HEK293 (cell line): ENCODE measurements around the gene RACGAP1.

Experiments used
- ATF2 ChIP-seq: fragments of 450-650 bp; formaldehyde crosslinking; IDR thresholded peaks from 2 replicates; pipeline ENCODE4 v1.5.1; 2016; ENCODE audit warnings: missing biosample characterization, missing genetic modification characterization, low read depth
- BCL11B ChIP-seq: fragments of 450-650 bp; formaldehyde crosslinking; IDR thresholded peaks from 2 replicates; pipeline ENCODE4 v1.5.1; 2016; ENCODE audit warnings: low read depth, missing biosample characterization, missing genetic modification characterization
- BCL6B ChIP-seq: fragments of 450-650 bp; formaldehyde crosslinking; IDR thresholded peaks from 2 replicates; pipeline ENCODE4 v1.5.1; 2017; ENCODE audit warnings: missing biosample characterization, missing genetic modification characterization
- GFI1B ChIP-seq: fragments of 450-650 bp; formaldehyde crosslinking; IDR thresholded peaks from 2 replicates; pipeline ENCODE4 v1.5.1; 2016; ENCODE audit warnings: missing biosample characterization, missing genetic modification characterization
- HOXA7 ChIP-seq: sonication (generic); formaldehyde crosslinking; IDR thresholded peaks from 2 replicates; pipeline ENCODE4 v1.8.1; 2022; ENCODE audit warnings: missing genetic modification reagents, borderline replicate concordance
- SP2 ChIP-seq: fragments of 450-650 bp; formaldehyde crosslinking; IDR thresholded peaks from 2 replicates; pipeline ENCODE4 v1.5.1; 2016; ENCODE audit warnings: missing biosample characterization, missing genetic modification characterization
- TCF7L2 ChIP-seq: IDR thresholded peaks from 2 replicates; pipeline ENCODE4 v1.6.1; 2011; ENCODE audit warnings: low read depth, mild to moderate bottlenecking, inconsistent platforms, low read length, moderate library complexity, borderline replicate concordance
- YY1 ChIP-seq: fragments of 450-650 bp; formaldehyde crosslinking; IDR thresholded peaks from 2 replicates; pipeline ENCODE4 v1.5.1; 2018; ENCODE audit warnings: missing biosample characterization, missing genetic modification characterization
- ZBTB26 ChIP-seq: fragments of 450-650 bp; formaldehyde crosslinking; optimal IDR thresholded peaks from 2 replicates; pipeline ENCODE3; 2016; ENCODE audit warnings: missing biosample characterization, mild to moderate bottlenecking, missing genetic modification characterization
- ZBTB49 ChIP-seq: fragments of 450-650 bp; formaldehyde crosslinking; IDR thresholded peaks from 2 replicates; pipeline ENCODE4 v1.5.1; 2016; ENCODE audit warnings: missing biosample characterization, missing genetic modification characterization, low read depth
- ZBTB8A ChIP-seq: fragments of 450-650 bp; formaldehyde crosslinking; IDR thresholded peaks from 2 replicates; pipeline ENCODE4 v1.5.1; 2016; ENCODE audit warnings: missing biosample characterization, missing genetic modification characterization
- ZNF121 ChIP-seq: fragments of 450-650 bp; formaldehyde crosslinking; IDR thresholded peaks from 2 replicates; pipeline ENCODE4 v1.5.1; 2016; ENCODE audit warnings: missing biosample characterization, missing genetic modification characterization
- ZNF16 ChIP-seq: fragments of 450-650 bp; formaldehyde crosslinking; IDR thresholded peaks from 2 replicates; pipeline ENCODE4 v1.5.1; 2016; ENCODE audit warnings: low read depth, missing biosample characterization, missing genetic modification characterization
- ZNF18 ChIP-seq: fragments of 450-650 bp; formaldehyde crosslinking; IDR thresholded peaks from 2 replicates; pipeline ENCODE4 v1.5.1; 2016; ENCODE audit warnings: missing biosample characterization, missing genetic modification characterization
- ZNF19 ChIP-seq: fragments of 450-650 bp; formaldehyde crosslinking; IDR thresholded peaks from 2 replicates; pipeline ENCODE4; 2016; ENCODE audit warnings: missing biosample characterization, missing genetic modification characterization, low read depth
- ZNF202 ChIP-seq: fragments of 450-650 bp; formaldehyde crosslinking; IDR thresholded peaks from 2 replicates; pipeline ENCODE4 v1.5.1; 2016; ENCODE audit warnings: missing biosample characterization, missing genetic modification characterization, borderline replicate concordance
- ZNF335 ChIP-seq: fragments of 450-650 bp; formaldehyde crosslinking; conservative IDR thresholded peaks from 2 replicates; pipeline ENCODE4 v1.5.1; 2016; ENCODE audit warnings: missing biosample characterization, missing genetic modification characterization
- ZNF350 ChIP-seq: fragments of 450-650 bp; formaldehyde crosslinking; IDR thresholded peaks from 2 replicates; pipeline ENCODE4 v1.5.0; 2017; ENCODE audit warnings: missing biosample characterization, mild to moderate bottlenecking, missing genetic modification characterization
- ZNF354C ChIP-seq: fragments of 450-650 bp; formaldehyde crosslinking; IDR thresholded peaks from 2 replicates; pipeline ENCODE4 v1.5.1; 2016; ENCODE audit warnings: missing biosample characterization, missing genetic modification characterization, low read depth, borderline replicate concordance
- ZNF423 ChIP-seq: fragments of 450-650 bp; formaldehyde crosslinking; IDR thresholded peaks from 2 replicates; pipeline ENCODE4 v1.5.1; 2016; ENCODE audit warnings: missing biosample characterization, missing genetic modification characterization
- ZNF48 ChIP-seq: fragments of 450-650 bp; formaldehyde crosslinking; IDR thresholded peaks from 2 replicates; pipeline ENCODE4 v1.5.1; 2016; ENCODE audit warnings: missing biosample characterization, missing genetic modification characterization
- ZNF488 ChIP-seq: fragments of 450-650 bp; formaldehyde crosslinking; IDR thresholded peaks from 2 replicates; pipeline ENCODE4 v1.5.1; 2016; ENCODE audit warnings: missing biosample characterization, missing genetic modification characterization
- ZNF510 ChIP-seq: fragments of 450-650 bp; formaldehyde crosslinking; IDR thresholded peaks from 2 replicates; pipeline ENCODE4 v1.5.1; 2018; ENCODE audit warnings: mild to moderate bottlenecking, missing genetic modification characterization, missing biosample characterization; ENCODE audit not compliant: insufficient replicate concordance
- ZNF530 ChIP-seq: fragments of 450-650 bp; formaldehyde crosslinking; IDR thresholded peaks from 2 replicates; pipeline ENCODE4 v1.5.1; 2016; ENCODE audit warnings: low read depth, missing biosample characterization, missing genetic modification characterization
- ZNF600 ChIP-seq: fragments of 450-650 bp; formaldehyde crosslinking; IDR thresholded peaks from 2 replicates; pipeline ENCODE4 v1.5.1; 2016; ENCODE audit warnings: missing biosample characterization, missing genetic modification characterization
- ZNF610 ChIP-seq: fragments of 450-650 bp; formaldehyde crosslinking; IDR thresholded peaks from 2 replicates; pipeline ENCODE4 v1.5.1; 2016; ENCODE audit warnings: missing biosample characterization, missing genetic modification characterization, borderline replicate concordance
- ZNF704 ChIP-seq: fragments of 450-650 bp; formaldehyde crosslinking; IDR thresholded peaks from 2 replicates; pipeline ENCODE4 v1.5.1; 2016; ENCODE audit warnings: missing biosample characterization, missing genetic modification characterization
- ZNF768 ChIP-seq: fragments of 450-650 bp; formaldehyde crosslinking; IDR thresholded peaks from 2 replicates; pipeline ENCODE4 v1.5.1; 2018; ENCODE audit warnings: missing biosample characterization, mild to moderate bottlenecking, missing genetic modification characterization
- ZNF776 ChIP-seq: fragments of 450-650 bp; formaldehyde crosslinking; IDR thresholded peaks from 2 replicates; pipeline ENCODE4 v1.5.0; 2017; ENCODE audit warnings: missing biosample characterization, missing genetic modification characterization, borderline replicate concordance
- ZSCAN30 ChIP-seq: fragments of 450-650 bp; IDR thresholded peaks from 2 replicates; pipeline ENCODE4 v1.5.1; 2018; ENCODE audit warnings: missing biosample characterization, mild to moderate bottlenecking, missing genetic modification characterization, moderate library complexity

Gene RACGAP1

GRCh38 chr12:50055831-50056638 lies 30.7 kb upstream of the RACGAP1 start (continued):
- TF ChIP-seq BCL11B (tag by site-specific recombination), result no peak
- TF ChIP-seq ZNF776 (tag by site-specific recombination), result no peak
- TF ChIP-seq ZSCAN30 (tag by site-specific recombination), result 0 out of 2 replicates have a peak, but pooled peaks have one; percentile 62
- TF ChIP-seq ZBTB26, result no peak
- no peak for TF ChIP-seq ZNF202 (tag by site-specific recombination)
- TF ChIP-seq ZNF488 (tag by site-specific recombination), result no peak
- TF ChIP-seq ZNF19 (tag by site-specific recombination), result no peak
- no peak for TF ChIP-seq ZNF354C (tag by site-specific recombination)
- TF ChIP-seq YY1 (tag by site-specific recombination), result no peak
- TF ChIP-seq BCL6B (tag by site-specific recombination), result no peak
- no peak for TF ChIP-seq ZNF530 (tag by site-specific recombination)
- no peak for TF ChIP-seq HOXA7 (CRISPR knock-in tag)
- TF ChIP-seq ZNF423 (tag by site-specific recombination), result no peak
- no peak for TF ChIP-seq ZNF768 (tag by site-specific recombination)
- TF ChIP-seq GFI1B (tag by site-specific recombination), result no peak
- no peak for TF ChIP-seq ZNF510 (tag by site-specific recombination)
- no peak for TF ChIP-seq ZNF16
- TF ChIP-seq SP2 (tag by site-specific recombination), result no peak
- TF ChIP-seq ZNF18 (tag by site-specific recombination), result no peak
- no peak for TF ChIP-seq ZNF121 (tag by site-specific recombination)
- TF ChIP-seq ZNF704 (tag by site-specific recombination), result no peak
- no peak for TF ChIP-seq ZNF48 (tag by site-specific recombination)
- peak; percentile 54 for TF ChIP-seq ZNF335 (tag by site-specific recombination)
- TF ChIP-seq TCF7L2, result no peak
- TF ChIP-seq ZNF610 (tag by site-specific recombination), result no peak
- TF ChIP-seq ZNF600 (tag by site-specific recombination), result no peak
- TF ChIP-seq ZBTB8A (tag by site-specific recombination), result no peak
- TF ChIP-seq ZBTB49 (tag by site-specific recombination), result no peak
- TF ChIP-seq ZNF350 (tag by site-specific recombination), result no peak
- no peak for TF ChIP-seq ATF2 (tag by site-specific recombination)
